Right atrium auricular region (tissue), 2 donors: ENCODE measurements around the gene UHMK1. TPM values are rescaled to one million over a fixed set of nuclear protein-coding genes. Genes with fewer than 3 reads are reported as not detected.

Experiments used
- DNase-seq: peaks from one replicate; pipeline ENCODE4 v3.0.0-alpha.2; 2019; ENCODE audit warnings: low spot score
- H3K27ac ChIP-seq, 2 donors: fragments of 200-600 bp; sonication (generic); 1 replicate in 1 of 2; 2 replicates in 1 of 2; pipeline ENCODE4 v1.5.1; 2016 to 2019
- H3K27me3 ChIP-seq, 2 donors: fragments of 200-600 bp; sonication (generic); one replicate each; pipeline versions ENCODE4 v1.5.1 to v1.6.0; 2017 to 2019
- H3K36me3 ChIP-seq: fragments of 200-600 bp; sonication (generic); one replicate; pipeline ENCODE4 v1.5.1; 2016
- H3K4me1 ChIP-seq, 2 donors: fragments of 200-600 bp; sonication (generic); one replicate each; pipeline versions ENCODE4 v1.5.1 to v1.6.0; 2017 to 2019
- H3K4me3 ChIP-seq, 2 donors: fragments of 200-600 bp; sonication (generic); 1 replicate in 1 of 2; 2 replicates in 1 of 2; pipeline ENCODE4 v1.5.1; 2017 to 2019; ENCODE audit warnings: mild to moderate bottlenecking in 1 of 2, moderate library complexity in 1 of 2
- H3K9me3 ChIP-seq, 2 donors: fragments of 200-600 bp; sonication (generic); one replicate each; pipeline ENCODE4 v1.5.1; 2019
- total RNA-seq, 2 donors: library from RNA; depleted of rRNA; stranded (reverse); fragments of >200 nt; gene quantifications; one replicate each; pipeline ENCODE4 v1.1.0, GENCODE V29; 2016
- TF ChIP-seq, protein P1 (sequence below), 2 donors: fragments of 200-600 bp; sonication (generic); IDR thresholded peaks; one replicate each; pipeline ENCODE4 v1.5.1; 2019; ENCODE audit warnings: antibody characterized with exemption in 2 of 2

Gene UHMK1
- total RNA-seq, 2 donors from 2014 or later: 24.3 to 28.6 TPM

DNA sequence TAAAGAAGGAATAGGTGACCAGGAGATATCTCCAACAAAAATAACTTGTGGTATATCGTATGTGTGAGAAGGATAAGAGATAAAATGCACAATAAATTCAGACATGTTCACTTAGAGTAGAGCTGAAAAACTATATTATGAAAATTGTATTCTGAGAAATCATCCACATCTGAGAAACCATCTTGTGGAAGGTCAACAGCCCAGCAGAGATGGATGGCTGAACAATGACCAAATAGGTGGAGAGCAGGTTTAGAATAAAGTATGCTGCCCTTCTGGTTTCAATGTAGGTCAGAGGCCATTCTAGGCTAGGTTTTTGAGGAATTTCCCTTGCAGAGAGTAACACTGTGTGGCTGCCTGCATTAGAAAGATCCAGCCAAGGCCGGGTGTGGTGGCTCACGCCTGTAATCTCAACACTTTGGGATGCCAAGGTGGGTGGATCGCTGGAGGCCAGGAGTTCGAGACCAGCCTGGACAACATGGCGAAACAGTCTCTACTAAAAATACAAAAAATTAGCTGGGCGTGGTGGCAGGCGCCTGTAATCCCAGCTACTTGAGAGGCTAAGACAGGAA, 55.1 kb downstream of the UHMK1 start:
- Histone ChIP-seq H3K27ac (peak overlapping the region; percentile 55 to 80), H3K4me3 (no peak overlapping the region), H3K36me3 (no peaks in the 10 kb centered on the region), H3K9me3 (no peaks in the 10 kb centered on the region), H3K27me3 (no peaks in the 10 kb centered on the region), H3K4me1 (peaks cover 0 to 5% of the 10 kb centered on the region in 2 donors)
- DNase-seq: no peak
- TF ChIP-seq, protein P1, sequence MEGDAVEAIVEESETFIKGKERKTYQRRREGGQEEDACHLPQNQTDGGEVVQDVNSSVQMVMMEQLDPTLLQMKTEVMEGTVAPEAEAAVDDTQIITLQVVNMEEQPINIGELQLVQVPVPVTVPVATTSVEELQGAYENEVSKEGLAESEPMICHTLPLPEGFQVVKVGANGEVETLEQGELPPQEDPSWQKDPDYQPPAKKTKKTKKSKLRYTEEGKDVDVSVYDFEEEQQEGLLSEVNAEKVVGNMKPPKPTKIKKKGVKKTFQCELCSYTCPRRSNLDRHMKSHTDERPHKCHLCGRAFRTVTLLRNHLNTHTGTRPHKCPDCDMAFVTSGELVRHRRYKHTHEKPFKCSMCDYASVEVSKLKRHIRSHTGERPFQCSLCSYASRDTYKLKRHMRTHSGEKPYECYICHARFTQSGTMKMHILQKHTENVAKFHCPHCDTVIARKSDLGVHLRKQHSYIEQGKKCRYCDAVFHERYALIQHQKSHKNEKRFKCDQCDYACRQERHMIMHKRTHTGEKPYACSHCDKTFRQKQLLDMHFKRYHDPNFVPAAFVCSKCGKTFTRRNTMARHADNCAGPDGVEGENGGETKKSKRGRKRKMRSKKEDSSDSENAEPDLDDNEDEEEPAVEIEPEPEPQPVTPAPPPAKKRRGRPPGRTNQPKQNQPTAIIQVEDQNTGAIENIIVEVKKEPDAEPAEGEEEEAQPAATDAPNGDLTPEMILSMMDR (IDR thresholded peaks at IDR 0.05): no peak

DNA sequence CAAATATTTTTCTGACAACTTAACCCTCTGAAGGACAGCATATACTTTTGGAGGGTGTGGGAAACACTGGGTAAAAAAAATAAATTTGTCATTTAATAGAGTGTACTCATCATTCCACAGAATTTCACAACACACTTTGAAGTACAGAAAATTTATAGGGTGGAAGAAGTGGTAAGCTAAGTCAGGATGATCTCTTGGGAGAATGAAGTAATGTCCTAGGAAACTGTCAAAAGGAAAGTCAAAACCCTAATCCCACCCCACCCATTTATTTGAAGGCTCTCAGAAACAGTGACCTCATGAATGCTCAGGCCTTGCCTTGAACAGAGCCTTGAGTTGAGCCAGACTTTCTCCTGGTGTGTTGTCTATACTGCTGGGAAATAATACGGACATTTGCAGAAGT, 56.6 kb downstream of the UHMK1 start:
- Histone ChIP-seq H3K4me3 (no peak overlapping the region), H3K27me3 (no peaks in the 10 kb centered on the region), H3K36me3 (no peaks in the 10 kb centered on the region), H3K9me3 (no peaks in the 10 kb centered on the region), H3K4me1 (peaks cover 0 to 5% of the 10 kb centered on the region in 2 donors), H3K27ac (peak overlapping the region; percentile 6 to 80)
- TF ChIP-seq, protein P1 (IDR thresholded peaks at IDR 0.05): no peak
- DNase-seq: no peak

DNA sequence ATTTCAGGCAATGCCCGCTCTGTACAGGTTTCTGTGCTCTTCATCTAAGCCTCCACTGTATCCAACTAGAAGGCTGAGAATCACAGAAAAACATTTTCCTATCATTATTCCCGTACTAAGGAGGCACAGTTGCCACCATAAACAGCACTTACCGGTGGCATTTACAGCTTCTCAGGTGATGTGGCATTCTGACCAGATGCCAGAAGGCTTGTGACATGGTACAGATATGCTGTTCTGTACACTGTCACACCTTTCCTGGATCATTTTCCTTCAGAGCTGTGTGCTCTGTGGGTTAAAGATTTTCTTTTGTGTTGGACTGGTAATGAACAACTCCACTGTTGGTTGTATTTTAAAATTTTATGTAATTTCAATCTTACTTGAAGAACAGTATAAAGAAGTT, 59.9 kb downstream of the UHMK1 start:
- H3K4me3 ChIP-seq: no peak overlapping the region
- no peak for DNase-seq
- H3K9me3 ChIP-seq: no peaks in the 10 kb centered on the region
- H3K36me3 ChIP-seq: no peaks in the 10 kb centered on the region
- TF ChIP-seq, protein P1 (IDR thresholded peaks at IDR 0.05): no peak
- H3K27me3 ChIP-seq: no peaks in the 10 kb centered on the region
- peak overlapping the region in 1 of 2 donors; percentile 24 for H3K27ac ChIP-seq
- H3K4me1 ChIP-seq: peaks cover 0 to 25% of the 10 kb centered on the region in 2 donors

DNA sequence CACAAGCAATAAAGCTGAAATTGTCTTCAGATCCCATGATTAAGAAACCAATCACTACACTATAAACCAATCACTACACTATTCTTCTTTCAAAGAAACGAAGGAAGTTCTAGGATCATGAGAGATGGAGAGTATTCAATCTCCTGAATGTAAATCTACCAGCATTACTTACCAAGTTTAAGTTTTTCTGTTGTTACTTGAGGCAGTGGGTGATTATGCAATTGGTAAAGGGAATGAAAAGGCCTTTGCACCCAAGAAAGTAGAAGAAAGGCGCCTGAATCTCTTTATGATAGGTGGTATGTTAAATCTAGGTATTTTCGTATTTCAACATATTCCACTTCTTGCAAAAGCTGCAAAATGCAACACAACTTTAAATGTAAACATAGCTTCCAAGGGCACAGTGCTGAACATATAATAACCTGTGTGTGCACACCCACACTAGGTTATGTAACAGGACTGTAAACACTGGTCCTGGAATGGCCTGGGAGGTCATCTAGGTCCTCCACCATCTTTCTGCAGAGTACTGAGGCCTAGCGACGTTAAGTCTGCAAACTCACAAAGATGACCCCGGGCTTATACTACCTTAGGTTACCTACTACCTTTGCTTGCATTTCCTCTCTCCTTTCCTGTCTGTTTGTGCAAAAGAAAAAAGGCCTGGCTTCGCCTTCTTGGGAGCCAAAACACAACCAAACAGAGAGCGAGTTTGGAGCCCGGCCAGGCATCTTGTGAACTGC, 62.9 kb downstream of the UHMK1 start:
- Histone ChIP-seq H3K36me3 (no peaks in the 10 kb centered on the region), H3K27ac (peak overlapping the region; percentile 93 to 98), H3K9me3 (no peaks in the 10 kb centered on the region), H3K27me3 (no peaks in the 10 kb centered on the region), H3K4me3 (peak overlapping the region; percentile 75 to 92), H3K4me1 (peaks cover 0 to 42% of the 10 kb centered on the region in 2 donors)
- DNase-seq: no peak
- TF ChIP-seq, protein P1 (IDR thresholded peaks at IDR 0.05): no peak

DNA sequence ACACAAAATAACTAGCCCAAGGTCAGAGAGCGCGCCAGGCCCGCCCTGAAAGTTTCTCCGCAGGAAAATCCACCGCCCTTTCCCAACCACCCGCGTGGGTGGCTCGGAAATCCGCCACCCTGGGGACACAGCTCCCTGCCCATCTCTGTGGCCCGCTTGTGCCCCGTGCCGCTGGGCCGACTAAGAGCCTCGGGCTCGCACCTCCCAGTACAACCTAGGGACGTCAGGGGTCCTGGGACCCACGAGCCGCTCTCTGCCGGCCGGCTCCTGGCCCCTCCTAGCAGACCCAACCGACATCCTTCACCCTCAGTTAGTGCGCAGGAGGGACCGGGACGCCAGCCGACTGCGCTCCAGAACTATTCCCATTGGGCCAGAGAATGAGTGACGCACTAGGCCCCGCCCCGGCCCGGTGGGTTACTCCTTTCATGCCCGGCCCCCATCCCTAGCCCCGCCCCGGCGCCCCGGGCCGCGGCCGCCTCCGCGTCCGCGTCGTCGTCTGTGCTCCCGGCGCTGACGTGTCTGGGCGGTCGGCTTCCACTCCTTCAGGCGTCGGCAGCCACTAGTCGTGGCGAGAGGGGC, 63.5 kb downstream of the UHMK1 start:
- H3K4me3 ChIP-seq: peak overlapping the region; percentile 75 to 92
- DNase-seq: peak; percentile 99
- peaks cover 0 to 42% of the 10 kb centered on the region in 2 donors for H3K4me1 ChIP-seq
- peak overlapping the region; percentile 93 to 98 for H3K27ac ChIP-seq
- H3K27me3 ChIP-seq: no peaks in the 10 kb centered on the region
- H3K9me3 ChIP-seq: no peaks in the 10 kb centered on the region
- TF ChIP-seq, protein P1 (IDR thresholded peaks at IDR 0.05): no peak
- H3K36me3 ChIP-seq: peaks cover under 1% of the 10 kb centered on the region
